Upper lobe of right lung (tissue), 1 donor: Measurements from ENCODE around the gene PER3. TPM values are rescaled to one million over a fixed set of nuclear protein-coding genes. Genes with fewer than 3 reads are reported as not detected.
A peak's percentile ranks its signal among the peaks of the same experiment; 100 is the strongest.

ENCODE experiments used
- ATAC-seq: fragments of 200-7000 bp; cut with Tn5 transposase; one replicate; pipeline ENCODE4 v1.9.1; 2020; ENCODE audit warnings: mild to moderate bottlenecking, moderate library complexity
- DNase-seq: peaks from one replicate; pipeline ENCODE4 v3.0.0-alpha.2; 2020
- H3K27ac ChIP-seq: fragments of 200-600 bp; one replicate; pipeline ENCODE4 v1.8.0; 2022
- H3K27me3 ChIP-seq: fragments of 200-600 bp; one replicate; pipeline ENCODE4 v1.8.0; 2022; ENCODE audit warnings: mild to moderate bottlenecking
- H3K36me3 ChIP-seq: fragments of 200-600 bp; one replicate; pipeline ENCODE4 v1.8.0; 2022
- H3K4me1 ChIP-seq: fragments of 200-600 bp; one replicate; pipeline ENCODE4 v1.8.0; 2022
- H3K4me3 ChIP-seq: fragments of 200-600 bp; one replicate; pipeline ENCODE4 v1.8.0; 2022; ENCODE audit warnings: mild to moderate bottlenecking
- H3K9me3 ChIP-seq: fragments of 200-600 bp; one replicate; pipeline ENCODE4 v1.8.0; 2022
- intact Hi-C: fragments of 100-400 bp; cut with DNase I; formaldehyde crosslinking; loops from one replicate; pipeline ENCODE4 v1.11.0; 2022
- total RNA-seq: library from RNA; stranded (reverse); fragmentation: NEBNext Ultra II Directional; extraction: Animal tissue kit (Norgen Biotek cat#: 25700); gene quantifications from one replicate; pipeline ENCODE4 v1.2.1, GENCODE V29; 2021
- TF ChIP-seq, protein P1 (sequence below): fragments of 200-600 bp; IDR thresholded peaks from one replicate; pipeline ENCODE4 v1.8.0; 2022; ENCODE audit warnings: antibody characterized with exemption
- donor health status: DM: no; HTN: yes; CAD: no; lungs with severe emphysema.

The PER3 gene
- total RNA-seq, 1 donor from 2014 or later = 47.1 TPM

DNA sequence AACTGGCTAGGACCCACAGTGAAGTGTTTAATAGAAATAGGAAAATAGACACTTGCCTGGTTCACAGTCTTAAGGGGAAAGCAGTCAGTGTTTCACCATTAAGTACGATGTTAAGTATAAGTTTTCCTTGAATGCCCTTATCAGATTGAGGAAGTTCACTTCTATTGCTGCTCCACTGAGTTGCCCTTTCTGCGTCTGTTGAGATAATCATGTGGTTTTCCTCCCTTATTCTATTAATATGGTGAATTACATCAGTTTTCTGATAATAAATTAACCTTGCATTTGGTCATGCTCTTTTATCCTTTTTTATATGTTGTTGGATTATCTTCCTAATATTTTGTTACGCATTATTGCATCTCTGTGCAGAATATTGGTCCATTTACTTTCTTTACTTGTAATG is 47.4 kb downstream of the PER3 start:
- peak; percentile 63 for ATAC-seq
- peaks cover 78% of the 10 kb centered on the region for H3K36me3 ChIP-seq
- no peaks in the 10 kb centered on the region for H3K27me3 ChIP-seq
- no peak overlapping the region for H3K4me3 ChIP-seq
- no peaks in the 10 kb centered on the region for H3K9me3 ChIP-seq
- DNase-seq = no peak
- no peak overlapping the region for H3K27ac ChIP-seq
- H3K4me1 ChIP-seq = no peaks in the 10 kb centered on the region
- TF ChIP-seq, protein P1, sequence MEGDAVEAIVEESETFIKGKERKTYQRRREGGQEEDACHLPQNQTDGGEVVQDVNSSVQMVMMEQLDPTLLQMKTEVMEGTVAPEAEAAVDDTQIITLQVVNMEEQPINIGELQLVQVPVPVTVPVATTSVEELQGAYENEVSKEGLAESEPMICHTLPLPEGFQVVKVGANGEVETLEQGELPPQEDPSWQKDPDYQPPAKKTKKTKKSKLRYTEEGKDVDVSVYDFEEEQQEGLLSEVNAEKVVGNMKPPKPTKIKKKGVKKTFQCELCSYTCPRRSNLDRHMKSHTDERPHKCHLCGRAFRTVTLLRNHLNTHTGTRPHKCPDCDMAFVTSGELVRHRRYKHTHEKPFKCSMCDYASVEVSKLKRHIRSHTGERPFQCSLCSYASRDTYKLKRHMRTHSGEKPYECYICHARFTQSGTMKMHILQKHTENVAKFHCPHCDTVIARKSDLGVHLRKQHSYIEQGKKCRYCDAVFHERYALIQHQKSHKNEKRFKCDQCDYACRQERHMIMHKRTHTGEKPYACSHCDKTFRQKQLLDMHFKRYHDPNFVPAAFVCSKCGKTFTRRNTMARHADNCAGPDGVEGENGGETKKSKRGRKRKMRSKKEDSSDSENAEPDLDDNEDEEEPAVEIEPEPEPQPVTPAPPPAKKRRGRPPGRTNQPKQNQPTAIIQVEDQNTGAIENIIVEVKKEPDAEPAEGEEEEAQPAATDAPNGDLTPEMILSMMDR = no peak
- intact Hi-C loops = no loop called here

- DNase-seq (no peak), ATAC-seq (no peak)
- Histone ChIP-seq H3K4me1 (no peaks in the 10 kb centered on the region), H3K27ac (no peak overlapping the region), H3K9me3 (no peaks in the 10 kb centered on the region), H3K36me3 (peaks cover 78% of the 10 kb centered on the region), H3K27me3 (no peaks in the 10 kb centered on the region), H3K4me3 (no peak overlapping the region)
- TF ChIP-seq, protein P1 = no peak
- intact Hi-C loops = no loop called here
Measured at GRCh38 chr1:7833035-7833434, 48.9 kb downstream of the PER3 start.

DNA sequence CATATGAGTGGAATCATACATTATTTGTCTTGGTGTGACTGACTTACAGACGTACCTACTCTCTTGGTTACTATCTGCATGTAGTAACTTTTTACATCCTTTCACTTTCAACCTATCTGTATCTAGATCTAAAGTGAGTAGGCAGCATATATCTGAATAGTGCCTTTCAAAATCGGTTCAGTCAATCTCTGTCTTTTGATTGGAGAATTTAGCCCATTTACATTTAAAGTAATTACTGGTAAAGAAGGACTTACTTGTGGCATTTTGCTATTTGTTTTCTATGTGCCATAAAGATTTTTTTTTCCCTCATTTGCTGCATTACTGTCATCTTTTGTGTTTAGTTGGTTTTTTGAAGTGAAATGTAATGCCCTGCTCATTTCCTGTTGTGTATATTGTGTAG is 54.6 kb downstream of the PER3 start:
- intact Hi-C loops = no loop called here
- no peaks in the 10 kb centered on the region for H3K27me3 ChIP-seq
- no peak for ATAC-seq
- H3K4me3 ChIP-seq = no peak overlapping the region
- H3K27ac ChIP-seq = no peak overlapping the region
- H3K9me3 ChIP-seq = peaks cover 7% of the 10 kb centered on the region
- peaks cover 88% of the 10 kb centered on the region for H3K36me3 ChIP-seq
- no peaks in the 10 kb centered on the region for H3K4me1 ChIP-seq
- DNase-seq = no peak
- TF ChIP-seq, protein P1 = no peak

DNA sequence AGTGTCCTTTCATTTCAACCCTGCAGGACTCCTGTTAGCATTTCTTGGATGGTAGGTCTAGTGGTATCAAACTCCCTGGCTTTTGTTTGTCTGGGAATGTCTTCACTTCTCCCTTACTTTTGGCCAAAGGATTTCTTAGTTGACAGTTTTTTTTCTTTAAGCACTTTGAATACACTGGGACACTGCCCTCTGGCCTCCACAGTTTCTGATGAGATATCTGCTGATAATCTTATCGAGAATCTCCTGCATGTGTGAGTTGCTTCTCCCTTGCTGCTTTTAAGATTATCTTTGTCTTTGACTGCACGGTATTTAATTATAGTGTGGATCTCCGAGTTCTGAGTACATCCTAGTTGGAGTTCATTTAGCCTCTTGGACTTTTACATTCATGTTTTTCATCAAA is 55.4 kb downstream of the PER3 start:
- ATAC-seq (no peak), DNase-seq (no peak)
- no peaks in the 10 kb centered on the region for H3K4me1 ChIP-seq
- H3K27ac ChIP-seq = no peak overlapping the region
- intact Hi-C loops = no loop called here
- TF ChIP-seq, protein P1 = no peak
- H3K27me3 ChIP-seq = no peaks in the 10 kb centered on the region
- H3K4me3 ChIP-seq = no peak overlapping the region
- H3K9me3 ChIP-seq = peaks cover 7% of the 10 kb centered on the region
- H3K36me3 ChIP-seq = peaks cover 96% of the 10 kb centered on the region

- H3K9me3 ChIP-seq = peaks cover 7% of the 10 kb centered on the region
- intact Hi-C loops = no loop called here
- TF ChIP-seq, protein P1 = no peak
- DNase-seq (no peak), ATAC-seq (no peak)
- H3K27me3 ChIP-seq = no peaks in the 10 kb centered on the region
- H3K36me3 ChIP-seq = peaks cover 73% of the 10 kb centered on the region
- H3K4me3 ChIP-seq = no peak overlapping the region
- H3K27ac ChIP-seq = no peak overlapping the region
- H3K4me1 ChIP-seq = no peaks in the 10 kb centered on the region
Measured at GRCh38 chr1:7842517-7842916, 58.4 kb downstream of the PER3 start.

DNA sequence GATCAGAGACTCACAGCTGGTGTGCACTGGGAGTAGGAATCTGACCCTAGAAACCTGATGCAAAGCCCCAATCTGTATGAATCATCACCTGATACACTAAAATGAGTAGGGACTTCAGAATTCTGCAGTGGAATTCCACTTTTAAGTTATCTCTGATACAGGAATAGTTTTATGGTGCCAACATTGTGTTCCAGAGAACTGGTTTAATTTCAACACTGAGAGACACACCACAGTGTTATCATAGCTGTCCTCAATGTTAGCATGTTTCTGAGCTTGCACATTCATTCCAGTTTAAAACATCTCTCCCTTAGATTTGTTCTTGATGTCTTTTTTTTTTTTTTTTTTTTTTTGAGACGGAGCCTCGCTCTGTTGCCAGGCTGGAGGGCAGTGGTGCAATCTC is 61.7 kb downstream of the PER3 start:
- H3K9me3 ChIP-seq = no peaks in the 10 kb centered on the region
- TF ChIP-seq, protein P1 = no peak
- ATAC-seq (no peak), DNase-seq (no peak)
- no peaks in the 10 kb centered on the region for H3K27me3 ChIP-seq
- H3K4me1 ChIP-seq = no peaks in the 10 kb centered on the region
- intact Hi-C loops = no loop called here
- no peak overlapping the region for H3K27ac ChIP-seq
- H3K4me3 ChIP-seq = no peak overlapping the region
- peaks cover 41% of the 10 kb centered on the region for H3K36me3 ChIP-seq
